HG03060 (cell line): Measurements from ENCODE around the gene RTN1.

Experiments used
- ATAC-seq: cut with Tn5 transposase; IDR thresholded peaks from one replicate; pipeline ENCODE4 v1.9.1; 2021; ENCODE audit warnings: low read depth, moderate number of reproducible peaks; ENCODE audit not compliant: unreplicated experiment

Gene RTN1

GRCh38 chr14:59811073-59811472, 59.5 kb downstream of the RTN1 start:
- no peak for ATAC-seq

- ATAC-seq = no peak
Measured at GRCh38 chr14:59803052-59803540, 67.5 kb downstream of the RTN1 start.

- no peak for ATAC-seq
Measured at GRCh38 chr14:59788176-59788575, 82.4 kb downstream of the RTN1 start.

GRCh38 chr14:59787045-59787674, 83.4 kb downstream of the RTN1 start:
- ATAC-seq = no peak

DNA sequence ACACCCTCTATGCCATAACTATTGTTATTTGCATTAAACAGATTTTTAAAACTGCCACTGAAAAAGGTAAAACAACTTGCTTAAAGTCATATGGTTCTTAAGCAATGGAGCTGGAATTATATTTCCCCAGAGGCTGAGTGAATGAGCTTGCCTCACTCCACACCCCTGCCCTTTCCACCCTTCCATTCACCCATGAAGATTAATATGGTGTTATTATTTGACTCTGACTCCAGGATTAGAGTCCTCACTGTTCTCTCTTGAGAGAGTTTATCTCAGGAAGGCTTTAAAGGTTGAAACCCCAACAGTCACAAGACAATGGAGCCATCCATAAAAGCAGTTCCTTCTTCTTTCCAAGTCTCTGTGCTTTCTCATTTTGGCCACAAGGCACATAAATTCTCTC, 84.9 kb downstream of the RTN1 start:
- ATAC-seq = no peak

- no peak for ATAC-seq
Measured at GRCh38 chr14:59782760-59783159, 87.8 kb downstream of the RTN1 start.

DNA sequence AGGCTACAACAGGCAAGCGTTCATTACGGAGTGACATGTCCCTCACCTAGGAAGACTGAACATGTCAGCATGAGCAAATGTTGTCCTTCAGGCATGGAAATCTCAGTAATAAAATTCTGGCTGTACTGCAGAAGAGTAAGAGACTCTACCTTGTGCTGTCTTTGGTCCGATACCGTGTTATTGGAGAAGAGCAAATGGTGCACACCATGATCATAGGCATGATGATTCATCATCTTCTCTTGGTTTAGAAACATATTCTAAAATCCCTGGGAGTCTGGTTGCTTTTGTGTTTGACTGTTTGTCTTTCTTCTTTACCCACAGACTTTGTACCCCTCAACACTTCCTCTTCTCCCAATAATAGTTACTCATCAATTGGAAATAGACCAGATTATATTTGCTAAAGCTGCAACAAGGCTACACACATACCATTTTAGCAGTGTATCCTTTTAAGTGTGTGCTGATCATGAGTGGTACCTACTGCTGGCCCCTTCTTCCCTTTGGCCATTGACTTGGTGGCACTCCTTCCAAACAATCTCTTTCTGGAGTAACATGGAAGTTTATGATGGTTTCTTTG, 93.5 kb downstream of the RTN1 start:
- no peak for ATAC-seq

GRCh38 chr14:59776468-59776867, 94.1 kb downstream of the RTN1 start:
- ATAC-seq = no peak

- ATAC-seq = no peak
Measured at GRCh38 chr14:59772233-59772632, 98.3 kb downstream of the RTN1 start.

- no peak for ATAC-seq
Measured at GRCh38 chr14:59771577-59771976, 99.0 kb downstream of the RTN1 start.

GRCh38 chr14:59769586-59769985, 101.0 kb downstream of the RTN1 start:
- ATAC-seq = no peak

GRCh38 chr14:59768855-59769375, 101.7 kb downstream of the RTN1 start:
- no peak for ATAC-seq

GRCh38 chr14:59761851-59762250, 108.7 kb downstream of the RTN1 start:
- ATAC-seq = no peak

DNA sequence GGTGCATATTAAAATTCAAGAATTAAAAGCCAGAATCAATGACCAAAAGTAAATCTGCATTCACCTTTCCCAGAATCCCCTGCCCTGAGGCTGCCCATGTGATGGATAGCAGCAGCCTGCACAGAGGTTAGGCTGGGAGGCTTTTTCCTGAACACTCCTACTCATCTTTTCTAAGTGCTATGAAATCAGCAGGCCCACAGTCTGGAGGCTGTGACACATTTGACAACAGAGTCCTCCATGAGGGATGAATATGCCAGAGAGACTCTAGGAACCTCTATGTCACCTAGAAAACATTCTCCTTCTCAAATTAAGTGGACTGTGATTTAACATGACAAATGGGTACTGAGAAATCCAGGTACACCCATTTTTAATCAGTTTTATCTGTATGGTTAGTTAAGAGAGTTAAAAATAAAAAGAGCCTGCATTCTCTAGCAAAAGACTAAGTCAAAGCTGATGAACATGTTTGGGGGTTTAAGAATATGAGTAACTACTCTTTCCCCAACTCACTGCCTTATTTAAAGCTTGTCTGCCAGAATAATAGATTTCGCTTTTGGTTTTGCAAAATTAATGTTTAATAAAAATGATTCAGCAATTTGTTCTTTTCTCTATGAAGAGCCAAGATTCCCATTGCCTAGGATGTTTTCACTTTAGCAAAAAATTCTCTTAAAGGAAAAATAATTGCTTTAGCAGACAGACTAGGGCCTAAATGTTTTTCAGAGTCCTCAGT, 115.0 kb downstream of the RTN1 start:
- ATAC-seq = no peak

GRCh38 chr14:59754256-59754655, 116.3 kb downstream of the RTN1 start:
- no peak for ATAC-seq

- ATAC-seq = no peak
Measured at GRCh38 chr14:59753512-59753911, 117.1 kb downstream of the RTN1 start.

DNA sequence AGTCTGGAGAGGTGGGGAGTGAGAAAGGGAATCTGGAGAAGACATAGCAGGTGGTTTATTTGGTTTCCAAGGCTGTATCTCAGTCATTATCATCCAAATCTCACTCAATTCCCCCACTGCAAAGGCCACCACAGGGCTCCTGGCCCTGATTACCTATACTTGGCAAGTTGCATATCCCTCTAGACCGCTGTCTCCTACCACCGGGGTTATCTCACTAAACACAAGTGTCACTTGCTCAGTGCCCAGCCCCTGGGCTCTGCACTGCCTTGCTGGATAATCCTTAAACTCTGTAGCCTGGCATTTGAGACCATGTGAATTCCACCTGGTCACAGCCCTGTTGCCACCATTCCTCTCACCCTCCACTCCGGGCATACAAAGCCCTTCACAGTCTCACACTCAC, 119.0 kb downstream of the RTN1 start:
- no peak for ATAC-seq

GRCh38 chr14:59739794-59740193, 130.8 kb downstream of the RTN1 start:
- ATAC-seq = no peak

DNA sequence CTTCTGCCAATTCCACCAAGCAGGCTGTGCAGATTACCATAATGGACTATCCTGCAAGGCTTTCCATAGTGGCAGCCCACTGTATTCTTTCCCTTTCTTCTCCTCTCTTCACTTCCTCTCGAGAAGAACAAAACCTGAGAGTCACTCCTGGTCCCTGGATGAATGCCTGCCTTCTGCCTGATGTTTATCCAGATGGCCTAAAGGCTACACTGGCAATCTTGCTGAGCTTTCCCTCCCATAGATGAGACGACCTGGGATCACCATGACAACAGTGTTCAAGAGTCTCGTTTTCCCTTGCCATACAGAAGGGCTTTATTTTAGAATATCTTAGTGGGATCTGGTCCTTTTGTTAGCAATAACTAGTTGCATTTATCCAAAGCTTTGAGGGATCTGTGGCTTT, 142.3 kb downstream of the RTN1 start:
- no peak for ATAC-seq

GRCh38 chr14:59727073-59727661, 143.4 kb downstream of the RTN1 start:
- ATAC-seq = no peak

- no peak for ATAC-seq
Measured at GRCh38 chr14:59711080-59711479, 159.5 kb downstream of the RTN1 start.
